ENCODE measurements around the gene ACAT2.
"Not testable (repeated sequence)": the region's sequence is repeated elsewhere in the genome, so short reads cannot be mapped to it uniquely, and the experiment has no call there.

Gene ACAT2

GRCh38 chr6:159736908-159737307 lies 24.9 kb upstream of the ACAT2 start:
- no peak for DNase-seq (ENCODE audit: insufficient read length, low spot score)
- no peak for TF ChIP-seq CTCF (IDR thresholded peaks at IDR 0.05; ENCODE audit: insufficient read depth, missing control alignments)
- no peak for FAIRE-seq

- TF ChIP-seq CTCF (IDR thresholded peaks at IDR 0.05; ENCODE audit: insufficient read depth, missing control alignments): no peak
- FAIRE-seq (peak; percentile 51), DNase-seq (ENCODE audit: insufficient read length, low spot score) (no peak)
Observed at GRCh38 chr6:159739341-159739740, 22.5 kb upstream of the ACAT2 start.

GRCh38 chr6:159742165-159742564 lies 19.7 kb upstream of the ACAT2 start:
- DNase-seq (ENCODE audit: insufficient read length, low spot score) (no peak), FAIRE-seq (peak; percentile 35)
- TF ChIP-seq CTCF (IDR thresholded peaks at IDR 0.05; ENCODE audit: insufficient read depth, missing control alignments): no peak

- no peak for TF ChIP-seq CTCF (IDR thresholded peaks at IDR 0.05; ENCODE audit: insufficient read depth, missing control alignments)
- FAIRE-seq: no peak
Observed at GRCh38 chr6:159745081-159745480, 16.8 kb upstream of the ACAT2 start.

GRCh38 chr6:159746759-159747158 lies 15.1 kb upstream of the ACAT2 start:
- TF ChIP-seq CTCF (IDR thresholded peaks at IDR 0.05; ENCODE audit: insufficient read depth, missing control alignments): no peak
- no peak for DNase-seq (ENCODE audit: insufficient read length, low spot score)
- no peak for FAIRE-seq

More at GRCh38 chr6:159745081-159745480, 16.8 kb upstream of the ACAT2 start:
- DNase-seq (ENCODE audit: insufficient read length, low spot score): no peak

- FAIRE-seq: peak; percentile 46
- DNase-seq (ENCODE audit: insufficient read length, low spot score): not testable (repeated sequence)
Observed at GRCh38 chr6:159748127-159748526, 13.7 kb upstream of the ACAT2 start.

- TF ChIP-seq CTCF (IDR thresholded peaks at IDR 0.05; ENCODE audit: insufficient read depth, missing control alignments): no peak
- no peak for DNase-seq (ENCODE audit: insufficient read length, low spot score)
- no peak for FAIRE-seq
Observed at GRCh38 chr6:159751448-159751847, 10.4 kb upstream of the ACAT2 start.
